GM19395 (cell line): Measurements from ENCODE around the gene ASIP.
"Not testable (repeated sequence)": the region's sequence is repeated elsewhere in the genome, so short reads cannot be mapped to it uniquely, and the experiment has no call there.

Experiments
- ATAC-seq: cut with Tn5 transposase; IDR thresholded peaks from one replicate; pipeline ENCODE4 v1.9.1; 2021; ENCODE audit warnings: mild to moderate bottlenecking, moderate library complexity; ENCODE audit not compliant: unreplicated experiment

ASIP gene

DNA sequence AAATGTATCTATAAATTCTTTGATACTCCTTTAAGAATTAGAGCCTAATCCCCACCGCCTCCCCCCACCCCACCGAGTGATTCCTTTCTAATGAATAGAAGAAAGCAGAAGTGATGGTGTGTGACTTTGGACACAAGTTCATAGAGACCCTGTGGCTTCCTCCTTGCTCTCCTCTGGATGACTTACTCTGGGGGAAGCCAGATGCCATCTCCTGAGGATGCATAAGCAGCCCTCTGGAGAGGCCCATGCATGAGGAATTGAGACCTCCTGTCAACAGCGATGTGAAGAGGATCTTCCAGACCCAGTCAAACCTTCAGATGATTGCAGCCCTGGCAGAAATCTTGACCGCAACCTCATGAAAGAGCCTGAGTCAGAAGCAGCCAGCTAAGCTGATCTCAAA lies 40.8 kb downstream of the ASIP start:
- no peak for ATAC-seq

DNA sequence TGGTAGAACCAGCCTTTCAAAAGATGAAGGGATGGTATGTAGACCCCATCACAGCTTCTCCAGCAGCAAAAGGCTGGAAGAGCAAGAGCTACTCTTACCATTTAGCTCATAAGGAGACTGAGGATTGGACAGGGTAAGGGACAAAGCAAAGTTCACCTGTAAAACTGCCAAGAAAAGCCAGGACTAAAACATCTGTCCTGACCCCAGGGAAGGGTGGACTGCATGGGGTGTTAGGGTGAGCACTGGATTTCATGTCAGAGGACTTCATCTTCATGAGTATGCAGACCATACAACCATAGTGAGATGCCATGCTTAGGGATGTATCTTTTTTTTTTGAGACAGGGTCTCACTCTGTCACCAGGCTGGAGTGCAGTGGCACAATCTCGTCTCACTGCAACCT lies 42.6 kb downstream of the ASIP start:
- no peak for ATAC-seq

DNA sequence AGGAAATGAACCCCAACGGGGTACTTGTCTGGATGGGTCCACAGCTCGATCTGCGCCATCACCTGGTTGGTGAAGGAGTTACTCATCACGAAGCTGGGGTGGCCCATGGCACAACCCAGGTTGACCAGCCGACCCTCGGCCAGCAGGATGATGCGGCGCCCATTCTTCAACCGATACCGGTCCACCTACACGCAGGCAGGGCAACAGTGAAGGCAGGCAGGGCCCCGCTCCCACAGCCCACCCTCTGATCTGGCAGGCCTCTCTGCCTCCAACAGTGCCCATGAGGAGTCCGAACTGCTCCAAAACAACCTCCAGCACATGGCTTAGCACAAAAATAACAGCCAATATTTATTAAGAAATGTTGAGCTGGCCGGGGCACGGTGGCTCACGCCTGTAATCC lies 44.2 kb downstream of the ASIP start:
- ATAC-seq = no peak

DNA sequence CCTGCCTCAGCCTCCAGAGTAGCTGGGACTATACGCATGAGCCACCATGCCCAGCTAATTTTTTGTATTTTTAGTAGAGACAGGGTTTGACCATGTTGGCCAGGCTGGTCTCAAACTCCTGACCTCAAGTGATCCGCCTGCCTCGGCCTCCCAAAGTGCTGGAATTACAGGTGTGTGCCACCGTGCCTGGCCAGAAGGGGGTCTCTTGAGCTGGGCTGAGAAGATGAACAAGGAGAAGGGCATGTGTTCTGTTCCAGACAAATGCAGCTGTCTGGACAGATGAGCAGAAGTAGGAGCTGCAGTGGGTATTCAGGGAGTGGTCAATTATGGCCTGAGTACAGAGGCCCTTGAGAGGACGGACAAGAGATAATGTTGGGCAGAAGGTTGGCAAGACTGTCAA lies 46.3 kb downstream of the ASIP start:
- ATAC-seq = not testable (repeated sequence)

DNA sequence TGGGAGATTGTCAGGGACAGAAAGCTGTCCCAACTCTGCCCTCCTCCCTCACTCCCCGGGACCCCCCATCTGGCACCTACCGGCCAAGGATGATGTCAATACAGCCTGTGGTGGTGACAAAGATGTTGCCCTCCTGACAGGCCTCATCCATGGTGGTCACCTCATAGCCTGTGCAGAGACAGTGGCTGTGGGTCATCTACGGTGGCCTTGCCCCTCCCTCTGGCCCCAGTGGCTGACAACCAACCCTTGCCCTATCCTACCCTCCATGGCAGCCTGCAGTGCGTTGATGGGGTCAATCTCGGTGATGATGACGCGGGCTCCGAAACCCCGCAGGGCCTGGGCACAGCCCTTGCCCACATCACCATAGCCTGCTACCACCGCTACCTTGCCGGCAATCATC lies 49.2 kb downstream of the ASIP start:
- no peak for ATAC-seq

DNA sequence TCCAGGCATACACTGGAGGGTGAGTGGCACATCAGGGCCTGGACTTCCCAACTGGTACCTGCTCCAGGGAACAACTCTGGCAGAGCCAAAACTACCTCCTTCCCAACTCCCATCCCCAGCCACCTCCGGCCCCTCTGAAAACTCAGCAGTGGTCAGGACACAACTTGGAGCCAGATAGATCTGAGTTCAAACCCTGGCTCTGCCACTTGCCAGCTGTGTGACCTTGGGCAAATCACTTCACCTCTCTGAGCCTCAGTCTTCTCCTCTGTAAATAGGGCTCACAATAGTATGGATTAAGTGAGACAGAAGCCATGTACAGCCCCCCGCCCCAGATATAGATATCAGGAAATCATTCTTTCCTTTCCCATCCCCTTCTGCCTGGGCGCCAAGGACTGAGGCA lies 51.3 kb downstream of the ASIP start:
- no peak for ATAC-seq

DNA sequence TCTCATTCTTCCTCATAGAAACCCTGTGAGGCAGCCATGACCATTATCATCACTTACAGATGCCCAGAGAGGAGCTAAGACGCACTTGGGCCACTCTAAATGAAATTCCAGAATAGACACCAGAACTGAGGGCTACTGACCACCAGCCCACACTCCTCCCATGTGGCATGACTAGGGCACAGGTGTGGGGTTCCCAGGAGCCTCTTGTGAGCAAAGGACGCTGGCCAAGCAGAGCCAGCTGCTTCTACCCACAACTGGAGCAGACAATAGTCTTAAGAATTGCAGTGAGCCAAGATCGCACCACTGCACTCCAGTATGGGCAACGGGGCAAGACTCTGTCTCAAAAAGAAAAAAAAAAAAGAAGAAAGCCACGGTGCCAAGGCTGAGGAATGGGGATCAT lies 51.9 kb downstream of the ASIP start:
- no peak for ATAC-seq

DNA sequence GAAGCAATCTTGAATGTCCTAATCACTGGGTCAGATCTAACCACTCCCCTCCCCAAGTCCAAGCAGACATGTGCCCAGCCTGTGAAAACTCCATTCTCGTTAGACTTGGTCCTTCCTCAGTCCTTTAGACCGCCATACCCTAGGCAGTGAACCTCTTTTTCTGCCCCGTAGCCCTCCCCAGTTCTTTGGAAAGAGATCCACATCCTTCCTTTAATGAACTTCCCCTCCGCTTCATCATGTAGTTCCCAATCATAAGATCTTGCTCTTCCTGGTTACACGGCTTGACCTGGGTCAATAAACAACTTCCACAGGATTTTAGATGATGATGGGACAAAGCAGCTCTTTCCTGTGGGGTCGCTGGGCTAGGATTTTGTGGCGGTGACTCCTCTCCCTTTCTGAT lies 52.4 kb downstream of the ASIP start:
- no peak for ATAC-seq

DNA sequence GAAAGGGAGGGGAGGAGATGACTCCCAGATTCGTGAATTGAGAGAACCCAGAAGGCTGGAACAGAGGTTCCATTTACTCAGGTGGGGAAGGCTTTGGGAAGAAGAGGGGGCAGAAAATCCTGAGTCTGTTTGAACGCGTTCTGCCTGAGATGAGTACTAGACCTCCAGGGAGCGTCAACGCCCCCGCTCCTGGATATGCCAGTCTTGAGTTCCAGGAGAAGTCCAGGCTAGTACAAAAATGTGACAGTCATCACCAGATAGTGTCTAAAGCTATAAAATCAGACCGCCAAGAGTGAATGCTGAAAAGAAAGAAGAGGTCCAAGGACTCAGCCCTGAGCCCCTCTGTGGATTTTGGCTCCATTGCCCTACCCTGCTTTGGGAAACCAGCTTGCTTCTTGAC lies 53.3 kb downstream of the ASIP start:
- no peak for ATAC-seq

DNA sequence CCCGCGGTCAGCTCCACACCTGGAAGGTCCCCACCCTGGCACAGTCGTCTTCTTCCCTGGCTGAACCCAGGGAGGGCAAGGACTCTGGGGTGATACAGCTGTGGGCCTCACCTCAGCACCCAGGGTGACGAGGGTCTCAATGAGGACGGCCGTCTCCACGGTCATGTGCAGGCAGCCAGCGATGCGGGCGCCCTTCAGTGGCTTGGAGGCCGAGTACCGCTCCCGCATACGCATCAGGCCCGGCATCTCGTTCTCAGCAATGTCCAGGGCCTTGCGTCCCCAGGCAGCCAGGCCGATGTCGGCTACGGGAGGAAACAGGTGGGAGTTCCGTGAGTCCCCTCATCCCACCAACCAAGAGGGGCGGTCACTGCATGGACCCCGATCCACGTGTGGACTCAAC lies 54.1 kb downstream of the ASIP start:
- ATAC-seq = no peak

DNA sequence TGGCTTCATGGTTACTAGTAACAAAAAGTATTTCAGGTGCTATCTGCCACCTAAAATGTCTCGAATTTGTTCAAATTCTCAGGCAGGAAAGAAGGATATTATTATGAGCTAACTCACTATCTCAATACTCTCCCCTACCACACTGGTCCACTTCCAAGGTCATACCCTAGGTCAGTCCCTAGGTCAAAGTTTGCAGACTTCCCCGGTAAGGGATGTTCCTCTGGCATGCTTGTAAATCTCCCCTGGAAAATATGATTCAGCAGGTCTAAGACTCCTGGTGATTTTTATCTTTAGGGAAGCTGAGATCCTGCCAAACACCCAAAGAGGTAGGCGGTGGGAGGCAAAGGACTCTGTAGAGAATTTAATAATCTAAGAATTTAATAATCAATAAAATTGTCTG lies 55.2 kb downstream of the ASIP start:
- no peak for ATAC-seq

DNA sequence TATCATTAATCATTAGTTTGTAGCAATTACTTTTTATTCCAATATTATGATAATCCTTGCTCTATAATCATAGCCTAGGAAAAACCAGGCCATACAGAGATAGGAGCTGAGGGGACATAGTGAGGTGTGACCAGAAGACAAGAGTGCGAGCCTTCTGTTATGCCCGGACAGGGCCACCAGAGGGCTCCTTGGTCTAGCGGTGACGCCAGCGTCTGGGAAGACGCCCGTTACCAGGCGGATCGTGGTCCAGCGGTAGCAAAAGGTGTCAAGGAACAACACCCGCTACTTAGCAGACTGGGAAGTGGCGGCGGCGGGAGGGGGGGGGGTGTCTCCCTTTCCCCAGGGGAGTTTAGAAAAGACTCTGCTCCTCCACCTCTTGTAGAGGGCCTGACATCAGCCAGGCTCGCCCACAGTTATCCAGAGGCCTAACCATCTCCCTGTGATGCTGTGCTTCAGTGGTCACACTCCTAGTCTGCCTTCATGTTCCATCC lies 57.1 kb downstream of the ASIP start:
- ATAC-seq = not testable (repeated sequence)

DNA sequence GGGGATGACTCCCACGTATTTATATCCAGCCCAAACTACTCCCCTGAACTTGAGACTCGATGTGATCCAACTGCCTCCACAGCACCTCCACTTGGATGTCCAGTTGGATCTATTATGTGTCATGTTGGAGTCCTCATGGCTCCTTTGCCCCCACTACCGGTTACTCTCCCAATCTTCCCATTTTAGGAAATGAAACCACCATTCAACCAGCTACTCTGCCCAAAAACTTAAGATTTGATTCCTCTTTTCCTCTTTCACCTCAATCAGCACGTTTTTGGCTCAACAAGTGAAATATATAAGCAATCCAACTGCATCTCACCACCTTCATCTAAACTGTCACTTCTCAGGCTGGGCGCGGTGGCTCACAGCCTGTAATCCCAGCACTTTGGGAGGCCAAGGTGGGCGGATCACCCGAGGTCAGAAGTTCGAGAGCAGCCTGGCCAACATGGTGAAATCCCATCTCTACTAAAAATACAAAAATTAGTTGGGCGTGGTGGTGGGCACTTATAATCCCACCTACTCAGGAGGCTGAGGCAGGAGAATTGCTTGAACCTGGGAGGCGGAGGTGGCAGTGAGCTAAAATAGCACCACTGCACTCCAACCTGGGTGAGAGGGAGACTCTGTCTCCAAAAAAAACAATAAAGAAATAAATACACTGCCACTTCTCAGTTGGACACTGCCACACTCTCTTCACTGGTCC lies 58.5 kb downstream of the ASIP start:
- ATAC-seq = no peak

DNA sequence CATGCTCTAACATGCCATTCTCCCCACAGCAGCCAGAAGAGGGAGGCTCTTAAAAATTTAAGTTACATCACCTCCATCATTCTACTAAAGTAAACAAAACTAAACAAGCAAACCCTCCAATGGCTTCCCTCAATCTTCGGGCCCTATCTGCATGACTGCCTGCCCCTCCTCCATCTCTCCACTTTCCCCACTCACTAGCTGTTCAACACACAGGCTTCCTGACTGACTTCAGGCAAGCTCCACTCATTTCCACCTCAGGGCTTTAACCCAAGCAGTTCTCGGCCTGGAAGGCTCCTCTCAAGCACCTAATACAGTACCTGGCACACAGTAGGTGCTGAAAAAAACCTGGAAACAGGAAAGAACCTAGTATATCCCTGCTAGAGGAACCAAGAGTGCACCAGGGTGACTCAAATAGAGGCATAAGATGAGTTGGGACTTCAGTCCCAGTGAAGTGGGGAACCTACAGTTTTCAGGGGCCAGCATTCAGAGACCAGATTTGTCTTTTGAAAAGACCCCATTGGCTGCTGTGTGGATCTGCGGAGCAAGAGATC lies 59.1 kb downstream of the ASIP start:
- ATAC-seq = no peak

DNA sequence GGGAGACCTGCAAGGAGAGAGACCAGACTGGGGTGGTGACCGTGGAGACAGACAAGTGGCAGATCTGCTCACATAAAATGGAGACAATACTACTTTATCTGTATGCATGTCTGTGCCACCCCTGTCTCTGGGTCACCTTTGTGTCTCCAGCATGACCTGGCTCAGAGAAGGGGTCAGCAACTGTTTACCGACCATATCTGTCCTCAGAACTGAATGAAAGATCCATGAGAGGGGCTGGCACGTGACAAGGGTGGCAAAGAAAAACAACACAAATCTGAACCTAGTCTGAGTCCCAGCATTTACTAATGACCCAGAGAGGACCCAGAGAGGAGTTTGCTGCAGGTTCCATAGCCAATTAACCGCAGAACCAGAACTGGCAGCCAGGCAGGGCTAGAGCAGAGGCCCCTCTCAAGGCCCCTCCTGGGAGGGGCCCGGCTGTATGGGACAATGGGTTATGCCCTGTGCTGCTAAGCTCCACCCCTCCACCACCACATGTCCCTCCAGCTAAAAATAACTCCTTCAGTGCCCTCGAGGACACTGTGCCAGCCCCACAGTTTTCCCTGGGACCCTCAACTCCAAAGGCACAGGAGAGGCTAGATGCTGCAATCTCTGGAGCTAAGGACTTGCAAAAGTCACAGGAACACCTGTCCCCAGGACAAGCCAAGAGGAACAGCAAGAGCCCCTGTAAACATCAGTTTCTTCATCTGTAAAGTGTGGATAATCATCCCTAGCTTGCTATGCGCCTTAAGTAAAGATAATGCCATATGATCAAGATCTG lies 59.8 kb downstream of the ASIP start:
- no peak for ATAC-seq

DNA sequence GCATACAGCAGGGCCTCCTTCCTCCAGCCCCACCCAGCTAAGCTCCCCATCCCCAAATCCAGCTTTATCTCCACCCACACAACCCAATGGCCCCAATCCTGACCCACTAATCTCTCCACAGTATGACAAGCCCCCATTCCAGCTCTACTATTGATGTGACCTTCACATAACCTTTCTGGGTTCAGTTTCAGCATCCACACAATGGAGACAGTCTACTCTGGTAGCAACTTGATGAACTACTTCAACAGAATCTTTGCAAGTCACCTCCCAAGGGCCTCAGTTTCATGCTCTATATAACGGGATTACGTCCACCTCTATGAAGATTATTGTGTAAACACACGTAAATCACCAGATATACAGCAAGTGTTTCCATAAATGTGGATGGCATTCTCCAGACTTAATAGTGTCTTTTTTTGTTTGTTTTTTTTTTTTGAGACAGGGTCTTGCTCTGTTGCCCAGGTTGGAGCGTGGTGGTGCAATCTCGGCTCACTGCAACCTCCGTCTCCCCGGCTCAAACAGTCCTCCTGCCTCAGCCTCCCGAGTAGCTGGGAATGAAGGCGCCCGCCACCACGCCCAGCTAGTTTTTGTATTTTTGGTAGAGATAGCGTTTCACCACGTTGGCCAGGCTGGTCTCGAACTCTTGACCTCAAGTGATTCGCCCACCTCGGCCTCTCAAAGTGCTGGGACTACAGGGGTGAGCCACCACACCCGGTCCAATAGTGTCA lies 60.5 kb downstream of the ASIP start:
- ATAC-seq = no peak

DNA sequence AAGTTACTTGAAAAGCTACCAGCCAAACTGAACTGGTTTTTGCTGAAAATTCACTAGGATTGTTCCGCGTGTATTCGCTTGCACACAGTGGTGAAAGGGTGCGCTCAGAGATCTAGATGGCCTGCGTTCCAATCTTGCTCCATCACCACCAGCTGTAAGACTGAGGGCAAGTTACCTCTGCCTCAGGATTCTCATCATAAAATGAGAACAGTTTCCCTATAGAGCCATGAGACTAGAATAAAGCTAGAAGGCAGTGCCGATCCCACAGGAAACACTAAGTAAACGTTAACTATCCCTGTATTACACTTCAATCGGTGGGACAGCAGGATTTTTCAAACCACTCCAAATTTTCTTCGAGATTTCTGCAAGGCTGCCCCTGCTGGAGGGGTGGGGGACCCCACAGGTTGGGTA lies 61.1 kb downstream of the ASIP start:
- no peak for ATAC-seq

DNA sequence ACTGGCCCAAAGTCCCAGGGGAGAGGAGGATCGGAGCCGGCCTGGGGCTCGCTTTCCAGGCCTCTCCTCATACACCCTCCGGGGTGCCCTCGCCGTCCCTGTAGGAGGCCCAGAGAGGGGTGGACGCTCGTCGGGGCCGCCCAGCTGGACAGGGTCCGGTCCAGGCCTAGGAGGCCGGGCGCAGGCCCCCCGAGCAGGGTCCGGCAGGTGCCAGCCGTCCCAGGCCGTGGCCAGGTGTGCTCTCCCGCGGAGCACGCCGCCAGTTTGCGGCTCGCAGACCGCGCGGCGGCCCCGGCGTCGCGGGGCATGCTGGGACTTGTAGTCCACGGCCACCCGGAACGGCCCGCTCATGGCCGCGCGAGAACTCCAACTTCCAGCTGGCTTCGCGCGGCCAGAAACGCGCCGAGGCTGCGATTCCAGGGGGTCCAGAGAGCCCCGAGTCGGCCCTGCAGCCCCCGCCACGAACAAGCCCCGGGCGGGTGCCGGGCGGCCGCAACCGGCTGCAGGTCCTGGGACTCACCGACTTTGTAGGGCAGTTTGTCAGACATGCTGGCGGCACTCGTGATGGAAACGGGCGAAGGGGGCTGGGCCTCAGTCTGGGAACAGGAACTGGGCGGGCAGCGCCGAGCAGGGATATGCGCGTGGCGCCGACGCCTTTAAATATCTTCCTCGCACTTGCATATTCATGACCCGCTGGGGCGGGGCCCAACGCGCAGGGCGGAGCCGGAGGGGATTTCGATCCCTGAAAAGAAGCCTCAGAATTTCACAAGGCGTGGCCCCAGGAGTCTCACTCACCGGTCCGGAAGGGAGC lies 61.7 kb downstream of the ASIP start, which contains the start of gene AHCY:
TSS of gene AHCY (minus strand) at position 633 of the 811 bp plus-strand sequence. CDS start at position 548, 85 bp downstream.
- peak; percentile 93 for ATAC-seq

DNA sequence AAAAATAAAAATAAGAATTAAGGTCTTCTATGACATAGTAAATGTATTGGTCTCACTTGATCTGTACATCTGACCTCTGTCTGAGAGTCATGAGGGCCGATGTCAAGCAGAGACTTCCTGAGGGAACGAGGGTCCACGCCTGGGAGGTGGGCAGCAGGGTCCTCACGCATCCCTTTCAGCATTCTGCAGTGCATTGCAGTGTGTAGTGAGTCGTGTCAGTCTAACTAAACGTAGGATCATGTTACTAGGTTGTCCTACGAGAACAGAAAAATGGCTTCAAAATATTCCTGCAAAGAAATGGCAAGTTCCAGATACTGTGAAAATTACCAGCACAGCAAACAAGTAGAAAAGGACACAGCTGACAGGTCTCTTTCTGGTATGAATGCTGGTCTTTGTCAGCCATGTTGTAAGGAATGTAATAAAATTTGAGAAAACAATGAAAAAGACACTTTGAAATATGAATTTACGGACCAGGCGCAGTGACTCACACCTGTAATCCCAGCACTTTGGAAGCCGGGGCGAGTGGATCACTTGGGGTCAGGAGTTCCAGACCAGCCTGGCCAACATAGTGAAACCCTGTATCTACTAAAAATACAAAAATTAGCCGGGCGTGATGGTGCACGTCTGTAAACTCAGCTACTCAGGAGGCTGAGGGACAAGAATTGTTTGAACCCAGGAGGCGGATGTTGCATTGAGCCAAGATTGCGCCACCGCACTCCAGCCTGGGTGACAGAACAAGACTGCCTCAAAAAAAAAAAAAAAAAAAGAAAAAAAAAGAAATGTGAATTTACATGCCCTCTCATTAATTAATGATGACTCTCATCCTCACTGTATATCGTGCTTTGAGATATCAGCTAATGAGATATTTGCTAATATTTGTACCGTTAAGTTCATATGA lies 64.4 kb downstream of the ASIP start:
- ATAC-seq = no peak
